K562 (cell line): ENCODE measurements around the gene GMIP.

ENCODE experiments used
- KLF6 ChIP-seq: fragments of 250-450 bp; sonication (Bioruptor Pico); IDR thresholded peaks from 2 replicates; pipeline ENCODE4 v1.4.0; 2020; ENCODE audit warnings: mild to moderate bottlenecking, moderate library complexity, borderline replicate concordance
- SREBF2 ChIP-seq: sonication (generic); formaldehyde crosslinking; IDR thresholded peaks from 2 replicates; pipeline ENCODE4 v1.4.0; 2020; ENCODE audit warnings: mild to moderate bottlenecking, missing genetic modification reagents
- SRSF3 ChIP-seq: fragments of 200-400 bp; formaldehyde crosslinking; IDR thresholded peaks from 2 replicates; pipeline ENCODE4 v1.6.1; 2016; ENCODE audit warnings: mild to moderate bottlenecking, low read length, moderate library complexity; ENCODE audit not compliant: insufficient read depth

DNA sequence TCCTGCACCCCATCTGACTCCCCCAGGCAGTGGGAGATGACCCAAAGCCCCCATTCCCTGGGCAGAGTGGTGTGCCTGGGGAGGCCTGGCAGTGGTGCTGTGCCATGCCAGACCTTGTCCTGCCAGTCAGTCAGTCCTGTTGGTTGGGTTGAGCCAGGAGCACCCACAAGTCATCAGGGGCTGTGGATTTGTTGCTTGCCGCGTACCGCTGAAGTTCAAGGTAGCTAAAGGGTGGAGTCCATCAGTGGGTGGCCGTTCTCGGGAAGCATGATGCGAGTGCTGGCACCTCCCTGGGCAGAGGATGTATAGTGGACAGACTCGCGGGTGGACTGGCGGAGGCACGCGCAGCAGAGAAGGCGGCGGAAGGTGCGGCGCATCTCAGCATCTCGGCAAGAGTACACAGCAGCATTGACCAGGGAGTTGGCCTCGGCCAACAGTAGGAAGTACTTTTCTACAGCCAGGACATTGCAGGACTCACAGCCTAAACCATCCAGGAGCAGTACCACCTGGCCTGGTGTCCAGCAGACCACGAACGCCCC lies 19.4 kb downstream of the GMIP start:
- no peak for TF ChIP-seq SREBF2 (CRISPR knock-in tag)
- no peak for TF ChIP-seq KLF6 (CRISPR knock-in tag)
- TF ChIP-seq SRSF3 = no peak
